Femur (tissue), 1 donor: ENCODE results near the gene ZNF444.

Experiments
- DNase-seq: peaks from one replicate; pipeline ENCODE4 v3.0.0-alpha.2; 2017

Gene ZNF444

DNA sequence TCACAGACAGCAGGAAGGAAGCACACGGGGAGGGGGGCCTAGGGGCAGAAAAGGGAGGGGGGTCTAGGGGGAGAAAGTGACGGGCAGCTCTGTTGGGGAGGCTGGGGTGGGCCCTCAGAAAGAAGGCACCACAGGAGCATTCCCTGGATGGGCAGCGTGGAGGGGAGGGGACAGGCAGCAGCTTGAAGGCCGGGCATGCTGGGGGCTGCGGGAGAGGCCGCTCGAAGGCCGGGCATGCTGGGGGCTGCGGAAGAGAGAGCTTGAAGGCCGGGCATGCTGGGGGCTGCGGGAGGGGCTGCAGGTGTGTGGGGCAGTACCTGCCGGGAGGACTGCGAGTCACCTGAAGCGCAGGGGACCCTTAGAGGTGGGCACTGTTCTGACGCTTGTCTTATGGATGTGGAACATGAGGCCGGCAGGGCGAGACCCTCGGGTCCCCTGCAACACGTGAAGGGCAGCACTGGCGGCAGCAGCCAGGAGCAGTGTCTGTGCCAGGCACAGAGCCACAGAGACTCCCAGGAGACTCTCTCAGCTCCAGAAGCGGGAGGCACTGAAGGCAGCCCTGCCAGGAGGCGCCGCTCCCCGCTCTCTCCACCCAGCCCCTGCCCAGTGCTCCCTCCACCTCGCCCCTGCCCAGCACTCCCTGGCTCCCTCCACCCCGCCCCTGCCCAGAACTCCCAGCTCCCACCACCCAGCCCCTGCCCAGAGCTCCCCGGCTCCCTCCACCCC lies 33.3 kb upstream of the ZNF444 start:
- no peak for DNase-seq

DNA sequence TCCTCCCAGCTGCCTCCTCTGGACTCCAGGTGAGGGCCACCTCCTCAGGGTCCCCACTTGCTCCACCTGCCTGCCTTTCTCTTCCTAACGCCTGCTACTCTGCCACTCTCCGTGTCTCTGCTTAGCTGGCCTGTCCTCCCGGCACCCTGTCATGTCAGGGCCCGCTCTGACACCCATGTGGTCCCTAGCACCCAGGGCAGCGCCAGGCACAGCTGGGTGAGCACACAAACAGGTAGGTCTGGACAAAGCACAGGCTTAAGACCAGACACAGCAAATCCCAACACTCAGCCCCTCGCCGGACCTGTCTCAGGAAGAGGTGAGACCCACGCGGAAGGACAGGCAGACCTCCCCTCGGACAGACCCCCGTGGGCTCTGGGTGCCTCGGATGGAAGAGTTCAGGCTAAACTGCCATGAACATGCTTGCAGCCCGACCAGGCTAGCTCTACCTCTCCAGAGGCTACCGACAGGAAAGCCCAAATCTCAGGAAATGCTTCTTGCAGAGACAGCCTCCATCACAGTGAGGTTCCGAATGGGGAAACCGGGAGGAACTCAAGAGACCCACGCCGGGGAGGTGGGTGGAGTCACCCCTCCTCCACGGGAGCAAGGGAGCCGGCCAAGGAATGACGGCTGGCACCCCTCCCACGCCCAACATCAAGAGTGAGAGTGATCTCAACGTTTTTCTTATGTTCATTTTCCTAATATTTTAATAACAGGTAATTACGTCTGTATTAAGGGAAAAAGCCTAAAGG lies 32.5 kb upstream of the ZNF444 start:
- DNase-seq: peak; percentile 64

GRCh38 chr19:56109226-56109625 lies 31.9 kb upstream of the ZNF444 start:
- no peak for DNase-seq

GRCh38 chr19:56110515-56111448 lies 30.3 kb upstream of the ZNF444 start:
- DNase-seq: peak; percentile 64

DNA sequence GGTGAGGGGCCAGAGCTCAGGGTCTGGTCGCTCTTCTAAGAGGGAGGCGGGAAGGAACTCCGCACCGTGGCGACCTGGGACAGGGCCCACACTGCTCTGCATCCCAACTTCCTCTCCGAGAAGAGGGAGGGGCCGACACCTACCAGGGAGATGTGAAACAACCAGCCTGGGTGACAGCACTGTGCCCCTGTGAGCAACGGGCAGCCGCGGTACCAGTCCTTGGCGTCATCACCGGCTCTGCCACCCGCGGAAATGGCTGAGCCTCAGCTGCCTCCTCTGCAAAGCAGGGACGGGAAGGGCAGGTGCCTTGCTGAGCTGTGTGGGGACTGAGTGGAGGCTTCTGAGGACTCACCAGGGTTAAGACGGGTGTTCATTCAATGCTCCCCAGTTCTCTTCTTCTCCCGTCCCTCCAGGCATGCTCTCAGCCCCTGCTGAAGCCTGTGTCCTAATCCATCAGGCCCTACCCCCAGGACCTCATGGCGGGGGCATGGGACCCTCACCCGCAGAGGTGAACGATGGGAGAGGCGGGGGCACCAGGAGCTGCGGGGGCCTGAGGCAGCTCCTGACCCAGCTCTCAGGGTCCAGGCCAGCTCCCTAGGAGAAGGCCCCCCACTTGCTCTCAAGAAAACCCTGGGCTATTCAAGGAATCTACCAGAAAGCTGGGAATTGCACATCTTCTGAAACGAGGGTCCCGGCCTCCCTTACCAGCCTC lies 29.3 kb upstream of the ZNF444 start:
- peak; percentile 56 for DNase-seq

GRCh38 chr19:56112313-56112709 lies 28.8 kb upstream of the ZNF444 start:
- no peak for DNase-seq

- no peak for DNase-seq
Observed at GRCh38 chr19:56113074-56113632, 27.9 kb upstream of the ZNF444 start.

DNA sequence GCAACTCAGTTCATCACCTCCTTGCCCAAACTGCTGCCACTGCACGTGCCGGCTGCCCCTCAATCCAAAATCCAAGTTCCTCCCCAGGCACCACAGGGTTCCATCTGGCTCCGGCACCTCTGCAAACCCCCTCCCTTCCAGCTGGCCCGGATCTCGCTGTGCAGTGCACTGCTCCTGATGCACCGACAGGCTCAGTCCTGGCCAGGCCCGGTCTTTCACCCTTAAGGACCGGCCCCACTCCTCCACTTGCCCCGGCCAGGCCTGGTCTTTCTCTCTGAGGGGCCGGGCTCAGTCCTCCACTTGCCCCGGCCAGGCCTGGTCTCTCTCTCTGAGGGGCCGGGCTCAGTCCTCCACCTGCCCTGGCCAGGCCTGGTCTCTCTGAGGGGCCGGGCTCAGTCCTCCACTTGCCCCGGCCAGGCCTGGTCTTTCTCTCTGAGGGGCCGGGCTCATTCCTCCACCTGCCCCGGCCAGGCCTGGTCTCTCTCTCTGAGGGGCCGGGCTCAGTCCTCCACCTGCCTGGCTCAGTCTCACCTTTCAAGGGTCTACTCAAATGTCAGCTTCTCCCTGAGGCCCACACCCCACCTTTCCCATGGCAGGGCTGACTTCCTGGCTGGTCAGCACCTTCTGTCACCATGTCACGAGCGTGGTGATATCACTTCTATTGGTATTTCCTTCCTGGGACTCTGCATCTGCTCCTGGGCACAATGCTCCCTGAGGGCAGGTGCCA lies 26.9 kb upstream of the ZNF444 start:
- DNase-seq: no peak

DNA sequence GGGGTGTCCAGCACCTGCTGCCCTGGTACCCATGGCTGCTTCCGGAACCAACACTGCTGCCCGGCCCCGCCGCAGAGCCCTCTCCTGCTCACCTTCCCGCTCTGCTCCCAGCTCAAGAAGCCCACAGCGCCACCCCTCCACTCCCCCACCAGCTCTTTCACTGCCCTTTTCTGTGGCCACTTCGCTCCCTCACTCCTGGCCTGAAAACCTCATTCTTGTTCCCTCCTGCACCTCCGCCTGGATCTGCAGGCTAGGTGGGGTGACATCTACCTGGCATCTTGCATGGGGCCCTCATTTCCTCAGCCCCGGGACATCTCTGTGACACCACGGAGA lies 26.3 kb upstream of the ZNF444 start:
- no peak for DNase-seq

DNA sequence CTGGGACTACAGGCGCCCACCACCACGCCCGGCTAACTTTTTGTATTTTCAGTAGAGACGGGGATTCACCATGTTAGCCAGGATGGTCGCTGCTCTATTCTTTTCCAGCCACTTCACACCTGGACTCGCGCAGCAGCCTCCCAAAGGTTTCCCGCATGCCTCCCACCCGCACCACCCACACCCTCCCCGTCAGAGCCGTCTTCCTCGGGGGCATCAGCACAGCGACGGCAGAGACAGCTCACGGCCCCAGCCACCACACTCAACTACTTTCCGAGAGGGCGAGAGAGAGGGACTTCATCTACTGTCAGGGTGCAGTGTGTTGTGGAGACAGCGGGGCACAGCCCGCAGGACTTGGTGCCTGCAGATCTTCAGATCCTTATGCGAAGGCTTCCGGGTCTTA lies 25.6 kb upstream of the ZNF444 start:
- no peak for DNase-seq

DNA sequence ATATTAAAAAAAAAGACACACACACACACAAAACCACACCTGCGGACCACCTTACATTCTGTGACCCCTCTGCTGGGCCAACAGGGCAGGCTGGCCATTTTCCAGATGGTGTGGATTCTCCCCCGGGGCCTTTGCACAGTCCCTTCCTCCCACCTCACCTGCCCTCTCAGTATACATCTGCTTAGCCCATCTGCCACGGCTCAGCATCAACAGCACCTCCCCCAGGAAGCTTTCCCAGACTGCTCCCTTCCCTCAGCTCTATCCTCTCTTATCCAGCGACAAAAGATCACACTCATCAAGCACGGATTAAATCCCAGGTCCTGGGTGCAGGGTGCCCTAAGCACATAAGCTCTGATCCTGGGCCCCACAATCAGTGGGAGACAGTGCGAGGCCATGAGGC lies 24.5 kb upstream of the ZNF444 start:
- no peak for DNase-seq

DNA sequence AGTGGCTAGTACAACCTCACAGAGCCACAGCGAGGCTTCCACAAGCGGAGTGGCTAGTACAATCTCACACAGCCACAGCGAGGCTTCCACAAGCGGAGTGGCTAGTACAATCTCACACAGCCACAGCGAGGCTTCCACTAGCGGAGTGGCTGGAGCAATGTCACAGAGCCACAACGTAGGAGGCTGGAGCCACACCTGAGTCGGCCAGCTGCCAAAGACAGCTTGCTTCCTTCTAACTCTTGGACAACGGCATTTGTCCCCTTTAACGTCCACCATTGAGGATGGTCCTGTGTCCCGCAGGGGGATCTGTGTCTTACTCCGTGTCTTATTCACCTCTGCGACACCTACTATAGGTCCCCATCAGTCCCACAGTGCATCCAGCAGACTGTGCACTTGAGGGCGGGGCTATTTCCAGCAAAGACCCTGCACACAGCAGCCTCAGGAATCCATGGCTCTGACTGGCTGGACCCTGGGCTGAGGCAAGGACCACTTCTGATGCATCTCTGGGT lies 23.7 kb upstream of the ZNF444 start:
- no peak for DNase-seq

- no peak for DNase-seq
Observed at GRCh38 chr19:56117889-56118288, 23.2 kb upstream of the ZNF444 start.

DNA sequence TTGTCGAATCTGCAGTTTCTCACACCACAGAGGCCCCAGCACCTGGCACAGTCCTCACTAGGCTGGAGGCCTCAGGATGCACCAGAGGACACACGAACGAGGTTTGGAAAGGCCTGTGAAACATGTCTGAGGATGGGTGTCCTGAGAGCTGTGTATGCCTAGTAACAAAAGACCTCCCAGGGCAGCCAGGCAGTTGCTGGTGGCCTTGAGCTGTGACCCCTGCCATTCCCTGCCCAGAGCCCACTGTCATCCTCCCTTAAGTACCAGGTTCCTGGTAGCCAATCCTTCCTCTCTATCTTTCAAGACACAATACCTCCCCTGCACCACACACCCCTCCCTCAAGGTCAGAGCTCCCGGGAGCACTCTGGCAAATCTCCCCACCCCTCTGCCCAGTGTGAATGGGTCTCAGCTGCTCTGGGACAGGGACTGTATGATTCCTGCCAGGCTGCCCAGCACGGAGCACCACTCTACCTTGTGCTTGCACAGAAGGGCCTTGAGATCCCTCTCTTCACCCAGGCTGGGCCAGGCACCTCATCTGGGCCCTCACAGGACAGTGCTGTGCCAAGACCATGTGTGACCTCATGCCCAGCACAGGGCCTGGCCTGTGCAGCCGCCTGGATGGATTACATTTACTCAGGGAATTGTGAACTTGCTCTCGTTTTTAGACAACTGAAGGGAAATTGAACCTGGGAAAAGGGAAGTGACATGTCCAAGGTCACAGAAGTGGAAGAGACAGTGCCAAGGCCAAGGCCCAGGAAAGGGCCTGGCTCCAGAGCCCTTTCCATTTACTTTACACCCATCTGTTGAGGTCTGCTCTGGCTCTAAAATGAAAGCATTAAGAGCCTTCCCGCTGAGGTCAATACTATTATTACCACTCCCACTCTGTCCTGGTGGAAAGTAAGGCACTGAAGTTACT lies 22.2 kb upstream of the ZNF444 start:
- peak; percentile 13 for DNase-seq

- no peak for DNase-seq
Observed at GRCh38 chr19:56119582-56119978, 21.5 kb upstream of the ZNF444 start.

DNA sequence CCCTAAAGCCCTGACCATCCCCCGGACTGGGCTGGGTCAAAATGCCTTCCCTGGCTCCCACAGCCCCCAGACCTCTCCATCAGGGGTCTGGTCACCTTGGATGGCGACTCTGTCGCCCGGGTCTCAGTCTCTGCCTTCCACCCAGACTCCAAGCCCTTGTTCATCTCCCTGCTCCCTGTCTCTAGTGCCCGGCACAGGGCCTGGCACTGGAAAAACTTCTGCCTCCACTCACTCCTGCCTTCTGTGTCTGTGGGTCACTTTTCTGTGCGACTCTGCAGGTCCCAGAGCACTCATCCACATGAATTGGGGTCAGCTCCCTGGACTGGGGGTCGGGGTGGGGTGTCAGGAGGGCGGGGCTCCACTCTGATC lies 21.1 kb upstream of the ZNF444 start:
- no peak for DNase-seq

- DNase-seq: peak; percentile 87
Observed at GRCh38 chr19:56120371-56121179, 20.5 kb upstream of the ZNF444 start.

GRCh38 chr19:56121180-56122167 lies 19.6 kb upstream of the ZNF444 start, which contains the start of gene ZNF787:
Gene ZNF787 (minus strand): TSS chr19:56121295. CDS start chr19:56103217, 18,078 bp downstream.
- peak; percentile 99 for DNase-seq
